ENCODE measurements around the gene MAPK4.

DNA sequence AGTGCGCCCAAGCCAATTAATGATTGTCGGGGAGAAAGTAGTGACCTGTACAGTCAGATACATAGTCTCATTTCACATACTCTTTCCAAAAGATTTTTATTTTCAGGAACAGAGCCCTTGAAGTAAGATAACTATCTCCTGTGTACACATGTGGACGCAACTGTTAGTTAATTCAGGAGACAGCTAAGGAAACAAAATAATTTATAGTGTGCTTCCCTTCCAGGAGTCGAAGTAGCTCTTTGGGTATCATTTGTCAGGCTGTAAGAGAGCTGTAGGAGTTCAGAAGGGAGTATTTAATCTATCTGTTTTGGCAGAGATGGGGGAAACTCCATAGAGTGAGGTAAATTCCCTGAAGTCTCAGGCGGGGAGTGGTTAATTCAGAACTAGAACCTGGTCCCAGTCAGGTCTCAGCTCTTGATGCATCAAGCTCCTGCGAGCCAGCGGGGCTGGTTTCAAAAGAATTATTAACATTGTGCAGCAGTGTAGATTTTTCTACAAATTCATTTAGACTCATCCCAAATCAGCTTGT lies 63.0 kb downstream of the MAPK4 start:
- TF ChIP-seq POLR2A (IDR thresholded peaks at IDR 0.05): no peak
- TF ChIP-seq, protein P1, sequence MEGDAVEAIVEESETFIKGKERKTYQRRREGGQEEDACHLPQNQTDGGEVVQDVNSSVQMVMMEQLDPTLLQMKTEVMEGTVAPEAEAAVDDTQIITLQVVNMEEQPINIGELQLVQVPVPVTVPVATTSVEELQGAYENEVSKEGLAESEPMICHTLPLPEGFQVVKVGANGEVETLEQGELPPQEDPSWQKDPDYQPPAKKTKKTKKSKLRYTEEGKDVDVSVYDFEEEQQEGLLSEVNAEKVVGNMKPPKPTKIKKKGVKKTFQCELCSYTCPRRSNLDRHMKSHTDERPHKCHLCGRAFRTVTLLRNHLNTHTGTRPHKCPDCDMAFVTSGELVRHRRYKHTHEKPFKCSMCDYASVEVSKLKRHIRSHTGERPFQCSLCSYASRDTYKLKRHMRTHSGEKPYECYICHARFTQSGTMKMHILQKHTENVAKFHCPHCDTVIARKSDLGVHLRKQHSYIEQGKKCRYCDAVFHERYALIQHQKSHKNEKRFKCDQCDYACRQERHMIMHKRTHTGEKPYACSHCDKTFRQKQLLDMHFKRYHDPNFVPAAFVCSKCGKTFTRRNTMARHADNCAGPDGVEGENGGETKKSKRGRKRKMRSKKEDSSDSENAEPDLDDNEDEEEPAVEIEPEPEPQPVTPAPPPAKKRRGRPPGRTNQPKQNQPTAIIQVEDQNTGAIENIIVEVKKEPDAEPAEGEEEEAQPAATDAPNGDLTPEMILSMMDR (IDR thresholded peaks at IDR 0.05): no peak
